NCI-H82 (cell line): ENCODE measurements around the gene PLA2G4B.

Source experiments
- DNase-seq: peaks from one replicate; lab custom pipeline; 2025; lab: John Stamatoyannopoulos, UW

Gene PLA2G4B

GRCh38 chr15:41809526-41810220 is 29.0 kb upstream of the PLA2G4B start:
- no peak for DNase-seq

GRCh38 chr15:41810651-41811431 is 27.8 kb upstream of the PLA2G4B start:
- no peak for DNase-seq

DNA sequence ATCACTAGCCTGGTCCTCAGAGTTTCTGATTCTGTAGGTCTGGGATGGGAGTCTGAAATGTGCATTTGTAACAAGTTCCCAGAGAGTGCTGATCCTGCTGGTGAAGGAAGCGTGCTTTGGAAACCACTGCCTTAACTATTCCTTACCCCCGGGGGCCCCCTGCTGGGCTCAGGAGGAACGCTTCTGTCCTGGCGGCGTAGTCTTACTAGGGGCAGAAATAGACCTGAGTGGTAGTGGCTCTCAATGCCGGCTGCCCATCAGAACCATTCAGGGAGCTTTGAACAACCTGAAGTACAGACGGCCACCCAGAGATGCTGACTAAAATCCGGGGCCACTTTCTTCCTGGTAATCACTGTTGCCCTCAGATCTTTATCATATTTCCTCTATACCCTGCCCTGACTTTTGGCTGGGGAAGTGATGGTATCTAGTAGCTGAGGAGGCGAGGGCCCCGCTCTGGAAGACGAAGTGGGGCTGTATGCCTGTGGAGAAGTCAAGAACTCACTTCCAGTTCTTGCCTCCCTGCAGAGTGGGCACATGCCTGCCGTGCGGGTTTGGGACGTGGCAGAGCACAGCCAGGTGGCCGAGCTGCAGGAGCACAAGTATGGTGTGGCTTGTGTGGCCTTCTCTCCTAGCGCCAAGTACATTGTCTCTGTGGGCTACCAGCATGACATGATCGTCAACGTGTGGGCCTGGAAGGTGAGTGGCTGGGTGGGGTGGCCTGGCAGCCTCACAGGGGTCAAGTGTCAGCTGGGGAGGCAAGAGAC is 27.0 kb upstream of the PLA2G4B start:
- DNase-seq, result peak; percentile 92

DNA sequence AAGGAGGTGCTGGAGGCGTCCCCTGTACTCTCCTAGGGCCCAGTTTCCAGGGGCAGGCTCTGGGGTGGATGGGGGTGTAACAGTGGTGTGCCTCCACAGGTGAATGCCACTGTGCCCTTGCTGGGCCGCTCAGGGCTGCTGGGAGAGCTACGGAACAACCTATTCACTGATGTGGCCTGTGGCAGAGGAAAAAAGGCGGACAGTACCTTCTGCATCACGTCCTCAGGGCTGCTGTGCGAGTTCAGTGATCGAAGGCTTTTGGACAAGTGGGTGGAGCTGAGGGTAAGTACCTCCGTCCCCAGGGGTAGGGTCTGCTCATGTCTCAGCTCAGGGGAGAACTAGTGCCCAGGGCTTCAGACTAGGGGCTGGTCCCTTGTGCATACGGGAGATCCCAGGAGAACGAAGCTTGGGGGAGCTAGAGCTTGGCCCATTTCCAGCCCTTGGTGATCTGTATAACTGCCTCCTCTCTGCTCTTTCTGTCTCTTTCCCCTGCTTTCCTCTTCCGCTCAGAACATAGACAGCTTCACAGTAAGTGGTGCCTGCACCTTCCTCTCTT is 25.7 kb upstream of the PLA2G4B start:
- DNase-seq, result no peak

GRCh38 chr15:41813426-41813825 is 25.2 kb upstream of the PLA2G4B start:
- DNase-seq, result no peak

GRCh38 chr15:41814534-41814933 is 24.1 kb upstream of the PLA2G4B start:
- no peak for DNase-seq

DNA sequence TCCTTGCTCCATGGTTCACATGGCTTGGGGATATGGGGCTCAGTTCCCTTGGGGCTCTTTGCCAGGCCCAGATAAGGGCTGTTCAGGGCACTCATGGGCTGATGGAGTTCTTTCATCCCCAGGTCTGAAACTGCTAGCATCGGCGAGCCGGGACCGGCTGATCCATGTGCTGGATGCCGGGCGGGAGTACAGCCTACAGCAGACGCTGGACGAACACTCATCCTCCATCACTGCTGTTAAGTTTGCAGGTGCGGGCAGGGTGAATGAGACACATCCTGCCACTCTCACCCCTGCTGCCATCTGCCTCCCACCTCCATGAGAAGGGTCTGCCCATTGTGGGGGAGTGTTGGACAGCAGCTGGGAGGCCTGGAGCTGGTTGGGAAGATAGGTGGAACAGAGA is 21.9 kb upstream of the PLA2G4B start:
- no peak for DNase-seq

DNA sequence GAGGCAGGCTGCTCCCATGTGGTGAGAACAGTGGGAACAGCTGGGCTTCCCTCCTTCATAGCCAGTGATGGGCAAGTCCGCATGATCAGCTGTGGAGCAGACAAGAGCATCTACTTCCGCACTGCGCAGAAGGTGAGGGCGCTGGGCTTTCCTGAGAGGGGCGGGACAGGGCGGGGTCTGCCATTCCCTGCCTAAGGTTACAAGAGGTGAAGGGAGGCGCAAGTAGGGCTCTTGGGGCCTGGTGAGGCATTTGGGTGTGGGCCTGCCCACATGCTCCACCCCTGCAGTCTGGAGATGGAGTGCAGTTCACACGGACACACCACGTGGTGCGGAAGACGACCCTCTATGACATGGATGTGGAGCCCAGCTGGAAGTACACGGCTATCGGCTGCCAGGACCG is 21.3 kb upstream of the PLA2G4B start:
- DNase-seq, result no peak

- no peak for DNase-seq
These were observed 20.9 kb upstream of the PLA2G4B start for GRCh38 chr15:41817781-41818180.

DNA sequence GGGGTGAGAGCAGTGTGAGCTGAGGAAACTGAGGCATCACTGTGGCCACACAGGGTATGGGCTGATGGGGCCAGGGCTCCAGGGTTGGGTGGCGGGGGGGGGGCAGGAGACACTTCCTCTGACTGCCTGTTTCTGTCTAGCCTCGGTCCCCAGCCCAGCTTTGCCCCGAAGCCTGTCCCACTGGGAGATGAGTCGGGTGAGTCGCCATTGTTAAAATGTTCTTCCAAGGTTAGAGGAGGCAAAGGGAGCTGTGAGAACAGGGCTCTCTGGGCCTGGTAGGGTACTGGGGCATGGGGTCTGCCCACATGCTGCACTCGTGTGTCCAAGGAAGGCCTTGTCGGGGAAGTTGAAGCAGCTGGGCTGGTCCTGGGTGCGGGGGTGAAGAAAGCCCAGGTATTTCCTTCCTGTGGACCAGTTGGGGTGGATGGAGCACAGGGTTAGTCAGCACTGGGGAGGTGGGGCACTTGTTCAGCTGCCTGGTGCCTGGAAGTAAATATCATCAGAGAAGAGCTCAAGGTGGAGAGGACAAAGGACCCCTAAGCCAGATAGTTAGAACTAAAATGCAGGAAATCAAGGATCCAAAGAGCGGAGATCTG is 19.1 kb upstream of the PLA2G4B start:
- no peak for DNase-seq

GRCh38 chr15:41820791-41821423 is 17.7 kb upstream of the PLA2G4B start:
- DNase-seq, result no peak

DNA sequence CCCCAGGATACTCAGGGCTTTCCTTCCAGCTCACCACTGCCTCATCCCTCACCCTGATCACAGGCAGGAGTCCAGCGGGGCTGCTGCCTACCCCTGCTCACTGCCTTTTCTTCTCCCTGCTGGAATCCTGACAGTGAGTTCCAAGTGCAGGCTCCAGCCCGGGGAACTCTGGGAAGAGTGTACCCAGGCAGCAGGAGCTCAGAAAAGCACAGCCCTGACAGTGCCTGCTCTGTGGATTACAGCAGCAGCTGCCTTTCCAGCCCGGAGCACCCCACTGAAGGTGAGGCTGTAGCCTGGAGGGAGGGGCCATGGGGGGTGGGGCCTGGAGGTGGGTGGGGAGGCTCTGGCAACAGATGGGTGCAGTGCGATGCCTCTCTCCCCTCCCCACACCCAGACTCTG is 16.8 kb upstream of the PLA2G4B start:
- DNase-seq, result peak; percentile 84

- DNase-seq, result no peak
These were observed 16.2 kb upstream of the PLA2G4B start for GRCh38 chr15:41822471-41822870.

GRCh38 chr15:41822957-41823356 is 15.7 kb upstream of the PLA2G4B start:
- no peak for DNase-seq

GRCh38 chr15:41823502-41823901 is 15.1 kb upstream of the PLA2G4B start:
- DNase-seq, result no peak

DNA sequence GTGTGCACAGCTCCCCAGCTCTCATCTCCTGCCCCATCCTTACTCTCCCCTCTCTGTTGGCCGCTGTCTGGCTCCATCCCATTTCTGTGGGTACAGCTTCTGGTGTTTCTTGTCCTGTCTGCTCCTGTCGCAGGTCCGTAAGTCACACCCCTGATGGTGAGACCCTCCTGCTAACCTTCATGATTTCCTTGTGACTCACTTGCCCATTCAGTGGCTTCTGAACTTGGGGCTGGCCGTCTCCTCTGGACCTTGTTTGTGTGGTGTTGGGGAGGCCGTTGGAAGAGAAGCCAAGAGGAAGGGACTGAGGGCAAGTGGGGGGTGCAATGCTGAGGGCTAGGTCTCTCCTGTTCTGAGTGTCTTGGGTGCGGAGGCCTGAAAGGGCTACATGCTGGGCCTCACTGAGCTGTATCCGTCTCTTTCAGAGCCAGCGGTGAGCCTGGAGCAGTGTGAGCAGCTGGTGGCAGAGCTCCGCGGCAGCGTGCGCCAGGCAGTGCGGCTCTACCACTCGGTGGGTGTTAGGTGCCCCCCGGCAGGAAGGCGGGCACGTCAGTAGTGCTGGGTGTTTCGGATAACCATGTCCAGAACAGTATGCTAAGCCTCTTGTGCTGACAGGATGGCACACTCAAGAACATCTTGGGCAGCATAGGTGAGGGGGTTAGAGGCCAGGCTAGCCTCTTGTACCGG is 14.4 kb upstream of the PLA2G4B start:
- no peak for DNase-seq

- DNase-seq, result no peak
These were observed 13.5 kb upstream of the PLA2G4B start for GRCh38 chr15:41825145-41825544.

DNA sequence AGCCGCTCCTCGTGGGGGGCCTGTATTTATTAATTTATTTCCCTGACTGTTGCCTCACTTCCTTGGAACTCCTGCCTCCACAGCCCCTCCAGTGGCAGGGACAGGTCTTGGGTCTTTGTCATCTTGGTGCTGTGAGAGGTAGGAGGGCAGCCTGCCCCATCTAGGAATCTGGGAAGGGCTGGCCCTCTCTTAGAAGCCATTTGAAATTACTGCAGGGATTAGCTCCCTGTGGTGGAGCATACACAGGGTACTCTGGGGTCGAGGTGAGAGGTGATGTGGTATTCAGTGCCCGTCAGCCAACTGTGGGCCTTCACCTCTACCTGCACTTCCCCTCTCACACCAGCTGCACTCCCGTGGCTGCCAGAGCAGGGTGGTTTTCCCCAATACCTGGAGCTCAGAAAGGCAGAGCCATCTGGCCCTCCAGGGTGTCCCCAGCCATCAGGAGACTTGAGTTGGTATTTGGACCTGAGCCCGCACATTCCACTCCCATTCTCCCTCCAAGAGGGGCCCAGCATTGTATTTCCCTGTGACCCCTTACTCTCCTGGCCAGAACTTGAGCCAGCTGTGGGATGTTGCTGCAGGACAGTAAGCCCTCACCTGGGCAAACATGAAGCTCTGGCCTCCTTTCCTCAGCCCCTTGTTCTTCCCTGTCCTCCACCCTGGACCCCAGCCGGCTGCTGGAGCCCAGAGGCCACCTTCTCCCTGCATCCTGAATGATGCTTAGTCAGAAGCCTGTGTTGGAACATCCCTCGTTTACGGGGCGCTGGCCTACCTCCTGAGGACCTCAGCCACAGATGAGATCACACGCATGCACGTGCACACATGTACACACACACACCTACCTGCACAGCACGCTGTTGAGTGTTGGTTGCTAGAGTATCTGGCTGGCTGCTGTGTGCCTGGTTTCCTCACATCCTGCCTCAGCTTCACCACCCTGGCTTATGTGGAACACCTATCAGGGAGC is 12.8 kb upstream of the PLA2G4B start:
- DNase-seq, result no peak

DNA sequence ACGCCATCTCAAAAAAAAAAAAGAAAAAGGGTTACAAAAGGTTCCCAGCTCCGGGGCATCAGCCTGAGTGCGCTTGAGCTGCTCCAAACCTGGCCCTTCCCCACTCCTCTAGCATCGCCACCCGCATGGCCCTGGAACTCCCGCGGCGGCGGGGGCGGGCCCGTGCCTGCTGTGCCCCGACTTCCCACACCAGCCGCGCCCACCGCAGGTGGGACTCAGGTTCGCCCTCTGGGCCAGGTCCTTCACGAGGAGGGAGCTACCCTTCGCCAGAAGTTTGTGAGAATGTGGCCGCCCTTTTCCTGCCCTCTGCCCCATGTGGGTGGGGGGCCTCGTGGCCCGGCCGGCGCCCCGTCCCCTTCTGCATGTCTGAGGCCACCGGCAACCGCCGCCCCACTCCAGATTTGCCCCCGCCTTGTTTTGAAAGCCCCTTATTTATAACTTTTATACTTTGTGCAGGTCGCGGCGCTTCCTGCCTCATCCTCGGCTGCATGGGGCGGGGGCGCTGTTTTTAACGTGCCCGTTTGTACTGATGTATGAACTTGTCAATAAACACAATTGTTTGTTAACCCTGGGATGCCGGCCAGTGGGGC is 11.3 kb upstream of the PLA2G4B start:
- DNase-seq, result peak; percentile 33
